ENCODE data around the gene RAB11FIP2.
"Not testable (repeated sequence)": the region's sequence is repeated elsewhere in the genome, so short reads cannot be mapped to it uniquely, and the experiment has no call there.

The RAB11FIP2 gene, protein sequence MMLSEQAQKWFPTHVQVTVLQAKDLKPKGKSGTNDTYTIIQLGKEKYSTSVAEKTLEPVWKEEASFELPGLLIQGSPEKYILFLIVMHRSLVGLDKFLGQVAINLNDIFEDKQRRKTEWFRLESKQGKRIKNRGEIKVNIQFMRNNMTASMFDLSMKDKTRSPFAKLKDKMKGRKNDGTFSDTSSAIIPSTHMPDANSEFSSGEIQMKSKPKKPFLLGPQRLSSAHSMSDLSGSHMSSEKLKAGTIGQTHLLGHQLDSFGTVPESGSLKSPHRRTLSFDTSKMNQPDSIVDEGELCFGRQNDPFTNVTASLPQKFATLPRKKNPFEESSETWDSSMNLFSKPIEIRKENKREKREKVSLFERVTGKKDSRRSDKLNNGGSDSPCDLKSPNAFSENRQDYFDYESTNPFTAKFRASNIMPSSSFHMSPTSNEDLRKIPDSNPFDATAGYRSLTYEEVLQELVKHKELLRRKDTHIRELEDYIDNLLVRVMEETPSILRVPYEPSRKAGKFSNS

DNA sequence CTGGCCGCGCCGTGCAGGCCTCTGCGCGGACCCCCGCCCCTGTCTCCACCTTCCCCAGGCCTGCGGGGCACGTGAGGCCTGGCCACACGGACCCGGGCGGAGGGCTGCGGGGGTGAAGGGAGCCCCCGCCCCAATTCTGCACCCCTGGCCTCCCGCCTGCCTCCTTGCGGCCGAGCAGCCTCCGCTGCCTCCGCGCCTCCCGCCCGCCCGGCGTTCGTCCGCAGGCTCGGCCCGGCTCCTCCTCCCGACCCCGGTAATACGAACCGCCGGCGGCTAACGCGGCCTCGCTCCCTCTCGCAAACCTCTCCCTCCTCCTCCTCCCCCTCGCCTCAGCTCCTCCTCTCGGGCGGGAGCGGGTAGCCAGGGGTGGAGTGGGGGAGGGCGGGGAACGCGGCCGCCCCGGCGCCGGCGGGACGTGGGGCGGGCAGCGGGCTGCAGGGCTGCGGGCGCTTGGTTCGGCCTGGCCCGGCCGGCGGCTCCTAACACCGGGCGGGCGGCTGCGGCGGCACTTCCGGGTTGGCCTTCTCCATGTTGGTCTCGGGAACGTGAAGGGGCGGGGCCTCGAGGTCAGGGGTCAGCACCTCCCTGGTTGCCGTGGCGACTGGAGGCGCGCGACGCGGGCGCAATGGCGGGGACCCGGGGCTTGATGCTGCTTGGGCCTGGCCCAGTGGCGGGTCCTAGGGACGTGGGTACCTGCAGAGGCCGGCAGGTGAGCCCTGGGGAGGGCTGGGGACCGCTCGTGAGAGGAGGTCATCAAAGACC lies at the start of gene RAB11FIP2:
TSS of gene RAB11FIP2 (minus strand) at position 547 of the 762 bp plus-strand sequence. CDS start 778 bp downstream, outside the sequence.
- Histone ChIP-seq H3K9ac (peak within 1 kb of the TSS; percentile 93), H3K4me3 (peak within 1 kb of the TSS; percentile 92), H3K36me3 (no peaks in the 10 kb centered on the region), H3K27ac (peak within 1 kb of the TSS; percentile 88), H3K4me1 (peaks cover 42% of the 10 kb centered on the region), H3K4me2 (peak within 1 kb of the TSS; percentile 93), H3K27me3 (no peaks in the 10 kb centered on the region), H4K20me1 (peaks cover 20% of the 10 kb centered on the region; the same call in 1 of the 2 replicates), H3K9me3 (no peaks in the 10 kb centered on the region)
- TF ChIP-seq Cebpa-rat (IDR thresholded peaks at IDR 0.05) = no peak

DNA sequence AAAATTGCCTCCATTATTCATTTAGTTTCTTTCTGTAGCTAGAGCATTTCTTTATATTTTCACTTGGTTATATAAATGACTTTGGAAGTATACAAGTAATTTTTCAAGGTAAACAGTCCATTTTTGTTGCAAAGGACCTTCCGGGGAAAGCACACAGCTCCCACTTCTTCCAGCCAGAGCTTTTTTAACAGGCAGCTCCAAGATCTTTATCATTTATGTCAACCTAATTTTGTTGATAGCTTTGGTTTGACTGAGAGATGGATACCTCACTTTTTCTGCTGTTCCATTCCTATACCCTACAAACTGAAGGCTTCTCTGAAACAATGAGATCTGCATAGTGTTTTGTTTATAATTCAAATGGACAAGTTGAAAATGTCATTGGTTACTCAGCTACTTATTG lies 49.3 kb upstream of the RAB11FIP2 start:
- H3K9me3 ChIP-seq = no peaks in the 10 kb centered on the region
- no peak overlapping the region for H3K9ac ChIP-seq
- no peak overlapping the region for H3K4me2 ChIP-seq
- H3K27me3 ChIP-seq = no peaks in the 10 kb centered on the region
- no peak overlapping the region for H3K27ac ChIP-seq
- TF ChIP-seq Cebpa-rat (IDR thresholded peaks at IDR 0.05) = no peak
- H4K20me1 ChIP-seq = no peaks in the 10 kb centered on the region
- H3K4me3 ChIP-seq = no peak overlapping the region
- no peaks in the 10 kb centered on the region for H3K4me1 ChIP-seq
- no peaks in the 10 kb centered on the region for H3K36me3 ChIP-seq

- TF ChIP-seq Cebpa-rat (IDR thresholded peaks at IDR 0.05) = no peak
- Histone ChIP-seq H4K20me1 (no peaks in the 10 kb centered on the region), H3K9me3 (no peaks in the 10 kb centered on the region), H3K27me3 (no peaks in the 10 kb centered on the region), H3K36me3 (no peaks in the 10 kb centered on the region), H3K4me1 (no peaks in the 10 kb centered on the region), H3K9ac (no peak overlapping the region), H3K27ac (no peak overlapping the region), H3K4me3 (no peak overlapping the region), H3K4me2 (no peak overlapping the region)
Observed at GRCh38 chr10:118092209-118092608, 45.5 kb upstream of the RAB11FIP2 start.

GRCh38 chr10:118080817-118081216 lies 34.1 kb upstream of the RAB11FIP2 start:
- Histone ChIP-seq H3K4me1 (no peaks in the 10 kb centered on the region), H3K4me3 (no peak overlapping the region), H3K27me3 (no peaks in the 10 kb centered on the region), H3K27ac (no peak overlapping the region), H4K20me1 (no peaks in the 10 kb centered on the region), H3K4me2 (no peak overlapping the region), H3K9me3 (no peaks in the 10 kb centered on the region), H3K9ac (no peak overlapping the region), H3K36me3 (no peaks in the 10 kb centered on the region)
- no peak for TF ChIP-seq Cebpa-rat (IDR thresholded peaks at IDR 0.05)

- Histone ChIP-seq H3K27me3 (no peaks in the 10 kb centered on the region), H3K9me3 (no peaks in the 10 kb centered on the region), H3K27ac (no peak overlapping the region), H4K20me1 (no peaks in the 10 kb centered on the region), H3K4me3 (no peak overlapping the region), H3K9ac (no peak overlapping the region), H3K4me1 (no peaks in the 10 kb centered on the region), H3K36me3 (no peaks in the 10 kb centered on the region), H3K4me2 (no peak overlapping the region)
- no peak for TF ChIP-seq Cebpa-rat (IDR thresholded peaks at IDR 0.05)
Observed at GRCh38 chr10:118076705-118077104, 30.0 kb upstream of the RAB11FIP2 start.

DNA sequence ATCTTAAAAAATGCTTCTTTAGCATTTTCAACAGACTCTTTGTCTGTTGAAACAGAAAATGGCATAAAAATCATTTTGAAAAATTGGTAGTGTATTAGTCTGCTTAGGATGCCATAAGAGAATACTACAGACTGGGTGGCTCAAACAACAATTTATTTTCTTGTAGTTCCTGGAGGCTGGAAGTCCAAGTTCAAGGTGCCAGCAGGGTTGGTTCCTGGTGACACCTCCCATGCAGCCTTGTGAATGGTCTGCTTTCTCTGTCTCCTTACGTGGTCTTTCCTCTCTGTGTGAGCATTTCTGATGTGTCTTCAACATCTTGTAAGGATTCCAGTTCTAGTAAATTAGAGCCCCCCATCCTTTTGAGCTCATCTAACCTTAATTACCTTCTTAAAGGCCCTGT lies 26.1 kb upstream of the RAB11FIP2 start:
- Histone ChIP-seq H4K20me1 (no peaks in the 10 kb centered on the region), H3K9me3 (no peaks in the 10 kb centered on the region), H3K27ac (no peak overlapping the region), H3K4me2 (no peak overlapping the region), H3K4me1 (no peaks in the 10 kb centered on the region), H3K27me3 (no peaks in the 10 kb centered on the region), H3K4me3 (no peak overlapping the region), H3K36me3 (no peaks in the 10 kb centered on the region), H3K9ac (no peak overlapping the region)
- no peak for TF ChIP-seq Cebpa-rat (IDR thresholded peaks at IDR 0.05)

- not testable (repeated sequence) for H3K4me1 ChIP-seq, H3K4me3 ChIP-seq, H3K9ac ChIP-seq, H3K27me3 ChIP-seq, H3K9me3 ChIP-seq, H4K20me1 ChIP-seq, H3K36me3 ChIP-seq, H3K4me2 ChIP-seq, H3K27ac ChIP-seq
Observed at GRCh38 chr10:118067389-118067788, 20.6 kb upstream of the RAB11FIP2 start.

GRCh38 chr10:118062798-118063238 lies 16.1 kb upstream of the RAB11FIP2 start:
- TF ChIP-seq Cebpa-rat (IDR thresholded peaks at IDR 0.05) = no peak
- Histone ChIP-seq H3K9ac (no peak overlapping the region), H4K20me1 (no peaks in the 10 kb centered on the region), H3K4me3 (no peak overlapping the region), H3K27ac (no peak overlapping the region), H3K9me3 (no peaks in the 10 kb centered on the region), H3K4me2 (no peak overlapping the region), H3K4me1 (no peaks in the 10 kb centered on the region), H3K27me3 (no peaks in the 10 kb centered on the region), H3K36me3 (no peaks in the 10 kb centered on the region)

DNA sequence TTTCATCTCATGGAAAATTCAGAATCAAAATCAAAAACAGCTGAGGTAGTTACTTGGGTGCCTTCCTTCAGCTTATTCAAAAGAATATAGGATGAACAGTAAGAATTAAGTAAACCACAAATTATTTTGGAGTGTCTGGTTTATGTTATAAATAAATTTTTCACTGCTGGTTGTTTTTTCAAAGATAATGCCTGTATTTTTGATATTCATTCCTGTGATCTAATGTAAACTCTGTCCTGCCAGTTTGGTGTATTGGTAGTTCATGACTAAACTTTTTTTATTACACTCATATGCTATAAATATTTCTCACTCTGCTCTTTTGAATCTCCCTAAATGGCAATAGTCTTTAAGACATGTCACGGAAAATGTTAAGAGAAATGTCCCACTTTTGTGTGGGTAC lies 11.6 kb upstream of the RAB11FIP2 start:
- TF ChIP-seq Cebpa-rat (IDR thresholded peaks at IDR 0.05) = no peak
- Histone ChIP-seq H3K4me1 (no peaks in the 10 kb centered on the region), H3K9me3 (no peaks in the 10 kb centered on the region), H3K4me2 (no peak overlapping the region), H3K36me3 (no peaks in the 10 kb centered on the region), H3K27me3 (no peaks in the 10 kb centered on the region), H3K27ac (no peak overlapping the region), H3K4me3 (no peak overlapping the region), H4K20me1 (no peaks in the 10 kb centered on the region), H3K9ac (no peak overlapping the region)

- Histone ChIP-seq H3K4me3 (no peak overlapping the region), H3K9me3 (no peaks in the 10 kb centered on the region), H3K9ac (no peak overlapping the region), H3K4me1 (no peaks in the 10 kb centered on the region), H3K27me3 (no peaks in the 10 kb centered on the region), H4K20me1 (no peaks in the 10 kb centered on the region), H3K27ac (no peak overlapping the region), H3K4me2 (no peak overlapping the region), H3K36me3 (no peaks in the 10 kb centered on the region)
- no peak for TF ChIP-seq Cebpa-rat (IDR thresholded peaks at IDR 0.05)
Observed at GRCh38 chr10:118057361-118057760, 10.6 kb upstream of the RAB11FIP2 start.

All from BLaER1 (cell line).